DOHH2 (cell line): ENCODE measurements around the gene WDR89.

Experiments used
- EZH2phosphoT487 ChIP-seq: fragments of 200-600 bp; sonication (generic); IDR thresholded peaks from 2 replicates; pipeline ENCODE4 v1.6.1; 2017; ENCODE audit warnings: borderline replicate concordance, mild to moderate bottlenecking, antibody characterized with exemption, low read length, moderate library complexity, mixed read lengths
- TF ChIP-seq, protein P1 (sequence below): fragments of 200-600 bp; sonication (generic); IDR thresholded peaks from one replicate; pipeline ENCODE4 v1.5.1; 2014; ENCODE audit warnings: antibody characterized with exemption, mild to moderate bottlenecking, low read depth, low read length; ENCODE audit not compliant: poor library complexity, severe bottlenecking

DNA sequence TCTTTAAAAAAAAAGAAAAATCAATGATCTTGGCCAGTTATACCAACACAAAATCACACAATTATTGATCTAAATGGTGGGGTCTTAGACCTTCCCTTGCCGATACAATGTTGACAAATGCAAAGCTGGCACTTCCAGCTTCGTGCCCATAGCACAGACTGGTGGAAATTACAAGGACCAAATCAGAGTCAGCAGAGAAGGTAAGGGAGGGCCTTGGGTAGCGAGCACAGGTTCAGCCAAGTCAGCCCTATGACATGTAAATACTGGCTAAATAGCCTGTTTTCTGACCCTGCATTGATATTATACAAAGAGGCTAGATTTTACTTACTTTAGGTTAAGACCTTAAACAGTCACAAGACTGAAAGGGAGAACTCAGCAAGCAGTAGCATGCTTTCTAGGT lies 30.3 kb upstream of the WDR89 start:
- TF ChIP-seq, protein P1, sequence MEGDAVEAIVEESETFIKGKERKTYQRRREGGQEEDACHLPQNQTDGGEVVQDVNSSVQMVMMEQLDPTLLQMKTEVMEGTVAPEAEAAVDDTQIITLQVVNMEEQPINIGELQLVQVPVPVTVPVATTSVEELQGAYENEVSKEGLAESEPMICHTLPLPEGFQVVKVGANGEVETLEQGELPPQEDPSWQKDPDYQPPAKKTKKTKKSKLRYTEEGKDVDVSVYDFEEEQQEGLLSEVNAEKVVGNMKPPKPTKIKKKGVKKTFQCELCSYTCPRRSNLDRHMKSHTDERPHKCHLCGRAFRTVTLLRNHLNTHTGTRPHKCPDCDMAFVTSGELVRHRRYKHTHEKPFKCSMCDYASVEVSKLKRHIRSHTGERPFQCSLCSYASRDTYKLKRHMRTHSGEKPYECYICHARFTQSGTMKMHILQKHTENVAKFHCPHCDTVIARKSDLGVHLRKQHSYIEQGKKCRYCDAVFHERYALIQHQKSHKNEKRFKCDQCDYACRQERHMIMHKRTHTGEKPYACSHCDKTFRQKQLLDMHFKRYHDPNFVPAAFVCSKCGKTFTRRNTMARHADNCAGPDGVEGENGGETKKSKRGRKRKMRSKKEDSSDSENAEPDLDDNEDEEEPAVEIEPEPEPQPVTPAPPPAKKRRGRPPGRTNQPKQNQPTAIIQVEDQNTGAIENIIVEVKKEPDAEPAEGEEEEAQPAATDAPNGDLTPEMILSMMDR: no peak
- no peak for TF ChIP-seq EZH2phosphoT487
